Hematopoietic multipotent progenitor cell treated with erythropoietin and hydrocortisone succinate and interleukin-3 and kit ligand, for 17 days (in vitro differentiated cells): ENCODE results near the gene BAG5.

ENCODE experiments used
- DNase-seq: peaks from one replicate; pipeline ENCODE4 v3.0.0-alpha.2; 2015; ENCODE audit warnings: low spot score

BAG5 gene

DNA sequence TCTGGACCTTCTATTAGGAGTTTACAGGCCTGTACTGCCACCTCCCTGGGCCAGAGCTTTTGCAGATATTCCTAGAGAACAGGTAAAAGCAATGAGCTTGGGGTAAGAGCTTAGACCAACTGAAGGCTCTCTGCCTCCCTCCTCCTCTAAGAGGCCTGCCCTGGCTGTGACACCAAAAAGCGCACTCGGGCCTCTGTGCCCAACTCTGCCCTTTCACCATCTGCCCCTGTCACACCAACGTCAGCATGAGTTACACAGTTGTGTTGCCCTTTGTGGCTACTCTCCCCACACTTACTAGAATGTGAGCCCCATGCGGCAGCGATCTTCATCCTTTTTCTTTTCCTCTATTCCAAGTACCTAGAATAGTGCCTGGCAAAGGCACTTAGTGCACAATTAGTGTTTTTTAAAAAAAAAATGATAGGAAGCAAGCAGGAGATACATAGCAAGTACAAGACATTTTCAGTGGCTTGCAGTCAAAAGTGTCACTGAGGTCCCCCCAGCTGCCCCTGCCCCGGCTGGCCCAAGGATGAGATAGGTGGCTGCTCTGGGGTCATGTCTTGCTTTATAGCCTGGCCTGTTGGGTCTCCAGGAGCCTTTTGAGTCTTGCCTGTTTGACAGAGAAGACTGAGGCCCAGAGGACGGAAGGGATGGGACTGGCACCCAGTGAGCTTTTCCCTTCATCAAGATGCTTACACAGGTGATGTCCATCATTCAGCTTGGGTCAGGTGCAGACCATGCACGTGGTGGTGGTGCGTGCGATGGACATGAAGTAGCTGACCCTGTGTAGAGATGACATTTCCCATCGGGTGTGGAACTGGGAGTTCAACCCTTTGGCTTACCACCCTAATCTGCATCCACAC is 52.4 kb downstream of the BAG5 start:
- DNase-seq, result no peak

DNA sequence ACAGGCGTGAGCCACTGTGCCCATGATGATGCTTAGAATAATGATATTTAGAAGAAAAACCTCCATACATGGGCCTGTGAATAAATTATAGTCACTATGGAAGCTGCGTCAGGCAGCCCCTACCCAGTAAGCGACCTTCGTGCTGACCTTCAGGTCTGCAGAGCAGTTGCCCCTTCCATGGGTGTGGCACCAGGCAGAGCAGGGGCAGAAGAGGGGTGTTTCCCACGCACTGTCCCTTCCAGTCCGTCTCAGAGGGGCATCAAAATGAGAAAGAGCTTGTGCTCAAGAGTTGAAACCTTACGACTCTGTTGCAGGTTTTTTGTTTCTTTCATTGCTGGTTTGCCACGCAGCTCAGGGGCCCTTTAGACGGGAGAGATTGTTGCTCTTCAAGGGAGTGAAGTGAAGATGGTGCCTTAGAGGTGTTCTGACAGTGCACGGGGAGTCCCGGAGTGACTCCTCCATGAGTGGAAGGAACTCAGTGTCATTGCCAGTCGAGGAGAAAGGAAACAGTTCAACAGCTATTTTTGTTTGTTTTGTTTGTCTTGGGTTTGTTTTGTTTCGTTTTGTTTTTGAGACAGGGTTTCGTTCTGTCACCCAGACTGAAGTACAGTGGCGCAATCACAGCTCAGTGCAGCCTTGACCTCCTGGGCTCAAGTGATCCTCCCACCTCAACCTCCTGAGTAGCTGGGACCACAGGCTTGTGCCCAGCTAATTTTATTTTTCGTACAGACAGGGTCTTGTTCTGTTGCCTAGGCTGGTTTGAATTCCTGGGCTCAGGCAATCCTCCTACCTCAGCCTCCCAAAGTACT is 53.7 kb downstream of the BAG5 start:
- no peak for DNase-seq

DNA sequence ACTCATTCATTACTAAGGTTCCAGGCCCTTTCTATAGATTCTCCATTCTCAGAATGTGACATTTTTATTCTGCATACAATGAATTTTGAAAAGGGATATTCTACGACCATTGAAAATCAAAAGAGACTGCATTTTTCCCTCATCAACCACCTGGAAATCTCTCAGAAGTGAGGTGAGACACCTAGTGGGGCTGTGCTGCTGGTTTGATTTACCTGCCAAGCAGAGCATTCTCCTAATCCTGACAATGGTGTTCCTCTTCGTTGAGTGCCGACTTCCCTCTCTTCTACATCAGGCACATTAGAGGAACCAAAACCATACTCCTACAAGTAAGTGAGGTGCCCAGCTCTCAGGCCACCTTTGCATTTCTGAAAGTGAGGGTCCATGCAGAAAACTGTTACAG is 54.7 kb downstream of the BAG5 start:
- no peak for DNase-seq
